ENCODE measurements around the gene BAG3. TPM values are rescaled to one million over a fixed set of nuclear protein-coding genes. Genes with fewer than 3 reads are reported as not detected.

The BAG3 gene
- total RNA-seq, 1 experiment from 2014 or later: 131 TPM

DNA sequence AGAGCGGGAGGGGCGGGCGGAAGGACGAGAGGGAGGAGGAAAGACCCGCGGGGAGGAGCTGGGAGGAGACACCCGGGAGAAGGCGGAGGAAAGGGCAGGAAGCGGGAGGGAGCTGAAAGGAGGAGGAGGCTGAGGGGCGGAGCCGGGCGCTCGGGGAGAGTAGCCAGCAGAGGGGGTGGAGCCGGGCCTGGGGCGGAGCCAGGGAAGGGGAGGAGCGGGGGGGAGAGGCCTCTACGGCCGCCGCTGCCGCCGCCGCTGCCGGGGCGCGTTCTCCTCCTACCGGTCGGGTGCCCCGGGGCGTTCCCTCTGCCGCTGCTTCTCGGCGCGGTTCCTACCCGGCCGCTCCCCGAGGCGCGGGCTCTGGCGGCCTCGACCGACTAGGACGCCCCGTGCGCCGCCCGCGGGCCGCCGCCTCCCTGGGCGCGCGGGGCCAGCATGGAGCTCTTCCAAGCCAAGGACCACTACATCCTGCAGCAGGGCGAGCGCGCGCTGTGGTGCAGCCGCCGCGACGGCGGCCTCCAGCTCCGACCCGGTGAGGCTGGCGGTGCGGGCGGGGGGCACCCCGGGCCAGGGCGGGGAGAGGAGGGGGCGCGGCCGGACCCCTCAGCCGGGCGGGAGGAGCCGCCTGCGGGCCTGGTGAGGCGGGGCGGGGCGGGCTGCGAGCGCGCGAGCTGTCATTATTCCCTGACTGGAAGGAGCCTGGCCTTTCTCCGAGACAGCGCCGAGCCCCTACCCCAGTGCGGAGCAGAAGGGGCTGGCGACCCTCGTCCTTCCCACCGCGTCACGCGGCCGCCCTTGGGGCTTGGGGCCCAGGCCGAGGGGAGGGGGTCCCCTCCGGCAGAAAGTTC lies 74.9 kb downstream of the BAG3 start, which contains the start of gene INPP5F:
Gene INPP5F (plus strand): TSS at position 223 of the 848 bp plus-strand sequence. CDS start 213 bp downstream, at position 436.
- Histone ChIP-seq H3K4me3 (ENCODE audit: low read depth in 2 of 2, low read length in 2 of 2) (peak within 1 kb of the TSS; percentile 71 to 74), H3K27ac (ENCODE audit: low read length) (peak within 1 kb of the TSS; percentile 96), H3K9me3 (ENCODE audit: control insufficient read depth, insufficient read depth, low read depth, low read length) (no peaks in the 10 kb centered on the region), H3K27me3 (ENCODE audit: control insufficient read depth, insufficient read depth, low read length) (no peaks in the 10 kb centered on the region), H3K36me3 (ENCODE audit: control insufficient read depth, insufficient read depth, low read length) (no peaks in the 10 kb centered on the region; the same call in 1 of the 2 replicates), H3K4me1 (ENCODE audit: control insufficient read depth, insufficient read depth, low read length) (peaks cover 37% of the 10 kb centered on the region)
- no peak for TF ChIP-seq TCF7L2 (IDR thresholded peaks at IDR 0.05; ENCODE audit: low read depth, low read length)
- no peak for TF ChIP-seq REST (IDR thresholded peaks at IDR 0.05; ENCODE audit: insufficient read depth in 1 of 2, low read depth in 2 of 2, low read length in 1 of 2)
- TF ChIP-seq SIN3A (IDR thresholded peaks at IDR 0.05; ENCODE audit: borderline replicate concordance, insufficient read depth, low read depth, low read length): no peak
- DNase-seq (ENCODE audit: low read depth, low spot score): peak; percentile 89
- POLR2A ChIA-PET: interaction anchor here (0.6 to 1.6 kb wide), 6 partner anchors 9 to 477 kb away, joined by 3 to 8 read pairs (median 3); no protein-coding TSS in a partner anchor
- peak; percentile 95 for ATAC-seq
- no TSS peak for BruUV-seq (replicated peaks)
- CTCF ChIA-PET: interaction anchor here (0.7 to 2.4 kb wide), 4 partner anchors 11 to 186 kb away, joined by 4 to 13 read pairs (median 5); no protein-coding TSS in a partner anchor
- in situ Hi-C loops (cut with HindIII; ENCODE audit: low pct_unique_long_range_greater_than_20kb, low sequenced_read_pairs): no loop called here
- intact Hi-C loops (cut with micrococcal nuclease; ENCODE audit: unreplicated experiment): no loop called here

DNA sequence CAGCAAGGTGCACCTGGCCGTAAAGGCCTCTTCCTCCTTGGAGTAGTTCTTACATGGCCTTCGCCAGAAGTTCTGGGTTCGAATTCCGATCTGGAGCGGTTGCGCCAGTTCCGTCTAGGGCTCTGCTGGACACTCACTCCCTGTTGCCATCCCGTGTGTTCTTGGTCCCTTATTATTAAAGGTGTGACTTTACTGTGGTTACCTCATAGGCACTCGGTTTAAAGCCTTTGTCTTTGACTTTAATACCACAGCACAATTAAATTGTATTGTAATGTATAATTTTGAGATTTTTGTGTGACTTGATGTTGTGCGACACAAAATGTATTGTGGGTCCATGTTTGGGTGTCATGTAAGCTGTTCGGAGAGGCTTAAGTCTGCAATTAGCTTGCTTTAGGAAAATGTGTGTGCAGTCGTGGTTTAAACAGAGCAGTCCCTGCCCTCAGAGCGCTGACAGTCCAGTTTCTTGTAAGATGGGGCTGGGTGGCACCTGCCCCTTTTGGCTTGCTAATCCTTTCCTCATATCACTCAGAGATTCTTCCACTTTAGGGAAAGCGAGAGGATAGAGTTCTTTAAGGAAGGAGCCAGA lies 75.6 kb downstream of the BAG3 start:
- CTCF ChIA-PET: interaction anchor here (1.3 to 2.4 kb wide), 3 partner anchors 11 to 39 kb away, joined by 4 to 13 read pairs (median 5); no protein-coding TSS in a partner anchor
- H3K27ac ChIP-seq (ENCODE audit: low read length): peak overlapping the region; percentile 79
- ATAC-seq: 0 out of 2 replicates have a peak, but pooled peaks have one; percentile 0
- BruUV-seq (replicated peaks): no TSS peak
- TF ChIP-seq TCF7L2 (IDR thresholded peaks at IDR 0.05; ENCODE audit: low read depth, low read length) (no peak), REST (IDR thresholded peaks at IDR 0.05; ENCODE audit: insufficient read depth in 1 of 2, low read depth in 2 of 2, low read length in 1 of 2) (no peak), SIN3A (IDR thresholded peaks at IDR 0.05; ENCODE audit: borderline replicate concordance, insufficient read depth, low read depth, low read length) (no peak), POLR2AphosphoS5 (IDR thresholded peaks at IDR 0.05; ENCODE audit: low read depth, low read length) (no peak)
- TF ChIP-seq, protein P1, sequence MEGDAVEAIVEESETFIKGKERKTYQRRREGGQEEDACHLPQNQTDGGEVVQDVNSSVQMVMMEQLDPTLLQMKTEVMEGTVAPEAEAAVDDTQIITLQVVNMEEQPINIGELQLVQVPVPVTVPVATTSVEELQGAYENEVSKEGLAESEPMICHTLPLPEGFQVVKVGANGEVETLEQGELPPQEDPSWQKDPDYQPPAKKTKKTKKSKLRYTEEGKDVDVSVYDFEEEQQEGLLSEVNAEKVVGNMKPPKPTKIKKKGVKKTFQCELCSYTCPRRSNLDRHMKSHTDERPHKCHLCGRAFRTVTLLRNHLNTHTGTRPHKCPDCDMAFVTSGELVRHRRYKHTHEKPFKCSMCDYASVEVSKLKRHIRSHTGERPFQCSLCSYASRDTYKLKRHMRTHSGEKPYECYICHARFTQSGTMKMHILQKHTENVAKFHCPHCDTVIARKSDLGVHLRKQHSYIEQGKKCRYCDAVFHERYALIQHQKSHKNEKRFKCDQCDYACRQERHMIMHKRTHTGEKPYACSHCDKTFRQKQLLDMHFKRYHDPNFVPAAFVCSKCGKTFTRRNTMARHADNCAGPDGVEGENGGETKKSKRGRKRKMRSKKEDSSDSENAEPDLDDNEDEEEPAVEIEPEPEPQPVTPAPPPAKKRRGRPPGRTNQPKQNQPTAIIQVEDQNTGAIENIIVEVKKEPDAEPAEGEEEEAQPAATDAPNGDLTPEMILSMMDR (IDR thresholded peaks at IDR 0.05): no peak
- DNase-seq (ENCODE audit: low read depth, low spot score): no peak
- in situ Hi-C loops (cut with HindIII; ENCODE audit: low pct_unique_long_range_greater_than_20kb, low sequenced_read_pairs): no loop called here
- no peaks in the 10 kb centered on the region for H3K9me3 ChIP-seq (ENCODE audit: control insufficient read depth, insufficient read depth, low read depth, low read length)
- no peaks in the 10 kb centered on the region; the same call in 1 of the 2 replicates for H3K36me3 ChIP-seq (ENCODE audit: control insufficient read depth, insufficient read depth, low read length)
- peaks cover 37% of the 10 kb centered on the region for H3K4me1 ChIP-seq (ENCODE audit: control insufficient read depth, insufficient read depth, low read length)
- intact Hi-C loops (cut with micrococcal nuclease; ENCODE audit: unreplicated experiment): no loop called here
- peak overlapping the region; percentile 71 to 74 for H3K4me3 ChIP-seq (ENCODE audit: low read depth in 2 of 2, low read length in 2 of 2)
- no peaks in the 10 kb centered on the region for H3K27me3 ChIP-seq (ENCODE audit: control insufficient read depth, insufficient read depth, low read length)
- POLR2A ChIA-PET: interaction anchor here (1.4 kb wide), 1 partner anchor 11 kb away, joined by 3 read pairs; no protein-coding TSS in a partner anchor

Measured in Panc1 (cell line).